ENCODE results near the gene GTSE1.

DNA sequence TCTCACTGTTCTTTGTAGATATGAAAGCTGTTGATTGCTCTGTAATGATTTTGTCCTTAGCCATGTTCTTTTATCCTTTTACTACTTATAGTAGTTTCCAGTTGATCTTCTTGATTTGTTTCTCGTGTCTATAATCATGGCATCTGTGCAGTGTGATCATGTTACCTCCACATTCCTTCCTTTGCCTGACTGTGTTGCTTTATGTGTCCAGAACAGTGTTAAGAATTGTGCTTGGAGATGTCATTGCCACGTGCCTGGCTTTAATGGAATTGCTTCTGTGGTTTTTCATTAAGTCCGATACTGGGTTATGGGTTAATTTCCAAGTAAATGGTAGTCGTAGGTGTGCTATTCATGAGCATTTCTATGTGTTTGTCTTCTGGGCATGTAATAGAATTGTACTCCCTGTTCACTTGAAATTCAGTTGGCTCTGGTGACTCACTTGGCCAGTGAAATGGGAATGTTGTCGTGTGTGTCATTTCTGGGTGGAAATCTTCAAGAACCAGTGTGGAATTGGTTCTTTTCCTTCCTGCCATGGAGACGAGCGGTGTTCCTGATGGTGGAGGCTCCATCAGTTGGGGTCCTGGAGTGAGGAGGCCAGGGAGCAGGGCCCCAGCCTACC lies 6.8 kb downstream of the GTSE1 start:
- no peak for TF ChIP-seq EZH2 (IDR thresholded peaks at IDR 0.05; ENCODE audit: low read length, missing control alignments)
- TF ChIP-seq, protein P1, sequence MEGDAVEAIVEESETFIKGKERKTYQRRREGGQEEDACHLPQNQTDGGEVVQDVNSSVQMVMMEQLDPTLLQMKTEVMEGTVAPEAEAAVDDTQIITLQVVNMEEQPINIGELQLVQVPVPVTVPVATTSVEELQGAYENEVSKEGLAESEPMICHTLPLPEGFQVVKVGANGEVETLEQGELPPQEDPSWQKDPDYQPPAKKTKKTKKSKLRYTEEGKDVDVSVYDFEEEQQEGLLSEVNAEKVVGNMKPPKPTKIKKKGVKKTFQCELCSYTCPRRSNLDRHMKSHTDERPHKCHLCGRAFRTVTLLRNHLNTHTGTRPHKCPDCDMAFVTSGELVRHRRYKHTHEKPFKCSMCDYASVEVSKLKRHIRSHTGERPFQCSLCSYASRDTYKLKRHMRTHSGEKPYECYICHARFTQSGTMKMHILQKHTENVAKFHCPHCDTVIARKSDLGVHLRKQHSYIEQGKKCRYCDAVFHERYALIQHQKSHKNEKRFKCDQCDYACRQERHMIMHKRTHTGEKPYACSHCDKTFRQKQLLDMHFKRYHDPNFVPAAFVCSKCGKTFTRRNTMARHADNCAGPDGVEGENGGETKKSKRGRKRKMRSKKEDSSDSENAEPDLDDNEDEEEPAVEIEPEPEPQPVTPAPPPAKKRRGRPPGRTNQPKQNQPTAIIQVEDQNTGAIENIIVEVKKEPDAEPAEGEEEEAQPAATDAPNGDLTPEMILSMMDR (conservative IDR thresholded peaks at IDR 0.05 in 1 of 2, IDR thresholded peaks at IDR 0.05 in 1 of 2; ENCODE audit: low read depth in 1 of 2, low read length in 2 of 2), result no peak

Data from fibroblast of lung (primary cell).